HG02678 (cell line): ENCODE data around the gene IL1RAP.
"Not testable (repeated sequence)": the region's sequence is repeated elsewhere in the genome, so short reads cannot be mapped to it uniquely, and the experiment has no call there.

ENCODE experiments used
- ATAC-seq: cut with Tn5 transposase; IDR thresholded peaks from one replicate; pipeline ENCODE4 v1.9.1; 2021; ENCODE audit warnings: mild to moderate bottlenecking, moderate library complexity; ENCODE audit not compliant: unreplicated experiment

IL1RAP gene

GRCh38 chr3:190645932-190646460 lies 132.1 kb downstream of the IL1RAP start:
- no peak for ATAC-seq

GRCh38 chr3:190646996-190647395 lies 133.1 kb downstream of the IL1RAP start:
- ATAC-seq = no peak

GRCh38 chr3:190655933-190656332 lies 142.0 kb downstream of the IL1RAP start:
- ATAC-seq = no peak

- ATAC-seq = no peak
Measured at GRCh38 chr3:190658106-190658505, 144.2 kb downstream of the IL1RAP start.

GRCh38 chr3:190666821-190667220 lies 152.9 kb downstream of the IL1RAP start:
- no peak for ATAC-seq

- ATAC-seq = no peak
Measured at GRCh38 chr3:190671658-190672057, 157.8 kb downstream of the IL1RAP start.

- no peak for ATAC-seq
Measured at GRCh38 chr3:190673148-190673547, 159.3 kb downstream of the IL1RAP start.

GRCh38 chr3:190676481-190676880 lies 162.6 kb downstream of the IL1RAP start:
- no peak for ATAC-seq

- ATAC-seq = no peak
Measured at GRCh38 chr3:190677001-190677400, 163.1 kb downstream of the IL1RAP start.

- not testable (repeated sequence) for ATAC-seq
Measured at GRCh38 chr3:190677868-190678267, 164.0 kb downstream of the IL1RAP start.

- no peak for ATAC-seq
Measured at GRCh38 chr3:190680691-190681090, 166.8 kb downstream of the IL1RAP start.

GRCh38 chr3:190684776-190685175 lies 170.9 kb downstream of the IL1RAP start:
- no peak for ATAC-seq

GRCh38 chr3:190686011-190686410 lies 172.1 kb downstream of the IL1RAP start:
- ATAC-seq = no peak

- no peak for ATAC-seq
Measured at GRCh38 chr3:190690246-190690645, 176.4 kb downstream of the IL1RAP start.

- no peak for ATAC-seq
Measured at GRCh38 chr3:190692256-190692655, 178.4 kb downstream of the IL1RAP start.

- no peak for ATAC-seq
Measured at GRCh38 chr3:190694335-190695001, 180.6 kb downstream of the IL1RAP start.

GRCh38 chr3:190695225-190695624 lies 181.3 kb downstream of the IL1RAP start:
- no peak for ATAC-seq

GRCh38 chr3:190695994-190696393 lies 182.1 kb downstream of the IL1RAP start:
- no peak for ATAC-seq

GRCh38 chr3:190696777-190697501 lies 183.1 kb downstream of the IL1RAP start:
- no peak for ATAC-seq

- no peak for ATAC-seq
Measured at GRCh38 chr3:190697502-190697830, 183.6 kb downstream of the IL1RAP start.

GRCh38 chr3:190697901-190698300 lies 184.0 kb downstream of the IL1RAP start:
- ATAC-seq = no peak

GRCh38 chr3:190699776-190700175 lies 185.9 kb downstream of the IL1RAP start:
- ATAC-seq = no peak
